NCI-H1048 (cell line): ENCODE data around the gene TCAIM.
"Not testable (repeated sequence)": the region's sequence is repeated elsewhere in the genome, so short reads cannot be mapped to it uniquely, and the experiment has no call there.

ENCODE experiments used
- DNase-seq: peaks from one replicate; lab custom pipeline; 2025; lab: John Stamatoyannopoulos, UW

TCAIM gene

GRCh38 chr3:44416031-44417030 is 77.8 kb downstream of the TCAIM start:
- no peak for DNase-seq

GRCh38 chr3:44418118-44418517 is 79.6 kb downstream of the TCAIM start:
- not testable (repeated sequence) for DNase-seq

GRCh38 chr3:44418549-44418948 is 80.0 kb downstream of the TCAIM start:
- no peak for DNase-seq

GRCh38 chr3:44419116-44419922 is 80.8 kb downstream of the TCAIM start:
- DNase-seq: no peak

- no peak for DNase-seq
These were observed 81.5 kb downstream of the TCAIM start for GRCh38 chr3:44419923-44420650.

GRCh38 chr3:44420676-44421075 is 82.1 kb downstream of the TCAIM start:
- DNase-seq: no peak

GRCh38 chr3:44421280-44421679 is 82.7 kb downstream of the TCAIM start:
- DNase-seq: no peak

- no peak for DNase-seq
These were observed 86.2 kb downstream of the TCAIM start for GRCh38 chr3:44424758-44425157.

- no peak for DNase-seq
These were observed 89.1 kb downstream of the TCAIM start for GRCh38 chr3:44427683-44428082.

- DNase-seq: no peak
These were observed 90.3 kb downstream of the TCAIM start for GRCh38 chr3:44428910-44429309.

GRCh38 chr3:44429459-44429858 is 90.9 kb downstream of the TCAIM start:
- DNase-seq: no peak

- DNase-seq: no peak
These were observed 91.9 kb downstream of the TCAIM start for GRCh38 chr3:44430466-44430865.

- DNase-seq: no peak
These were observed 96.4 kb downstream of the TCAIM start for GRCh38 chr3:44434834-44435510.

- no peak for DNase-seq
These were observed 97.6 kb downstream of the TCAIM start for GRCh38 chr3:44436181-44436580.

GRCh38 chr3:44437800-44438199 is 99.2 kb downstream of the TCAIM start:
- no peak for DNase-seq

- no peak for DNase-seq
These were observed 101.1 kb downstream of the TCAIM start for GRCh38 chr3:44439499-44440295.

GRCh38 chr3:44442596-44443309 is 104.2 kb downstream of the TCAIM start:
- no peak for DNase-seq

GRCh38 chr3:44444437-44444836 is 105.9 kb downstream of the TCAIM start:
- no peak for DNase-seq

- DNase-seq: no peak
These were observed 106.5 kb downstream of the TCAIM start for GRCh38 chr3:44444896-44445691.
